Activated B cell treated with CpG ODN at 0.5 μM for 24 hours (primary cell): Measurements from ENCODE around the gene GNG7. TPM values are rescaled to one million over a fixed set of nuclear protein-coding genes. Genes with fewer than 3 reads are reported as not detected.

ENCODE experiments used
- ATAC-seq: fragments of 200-7000 bp; cut with Tn5 transposase; one replicate; pipeline ENCODE4 v1.10.0; 2021; ENCODE audit warnings: low read depth, mild to moderate bottlenecking, moderate library complexity
- CTCF ChIA-PET: fragments of 350-600 bp; sonication (Branson Sonifier 250); formaldehyde crosslinking; loops from one replicate; lab custom pipeline; 2021; ENCODE audit warnings: antibody characterized with exemption; lab: Charles Lee
- POLR2A ChIA-PET: fragments of 350-600 bp; sonication (Branson Sonifier 250); formaldehyde crosslinking; loops from one replicate; lab custom pipeline; 2021; ENCODE audit warnings: antibody characterized with exemption; lab: Charles Lee
- DNase-seq: peaks from one replicate; pipeline ENCODE4 v3.0.0; 2022
- H3K27ac Mint-ChIP-seq: one replicate; pipeline ENCODE4 v1.8.0; 2020; ENCODE audit warnings: mixed read lengths
- H3K27me3 Mint-ChIP-seq: one replicate; pipeline ENCODE4 v1.8.0; 2021; ENCODE audit warnings: mixed read lengths
- H3K36me3 Mint-ChIP-seq: one replicate; pipeline ENCODE4 v1.8.0; 2021; ENCODE audit warnings: low read depth, mixed read lengths
- H3K4me1 Mint-ChIP-seq: one replicate; pipeline ENCODE4 v1.8.0; 2021; ENCODE audit warnings: mixed read lengths
- H3K4me3 Mint-ChIP-seq: one replicate; pipeline ENCODE4 v1.8.0; 2020; ENCODE audit warnings: mild to moderate bottlenecking, mixed read lengths
- H3K9me3 Mint-ChIP-seq: one replicate; pipeline ENCODE4 v1.8.0; 2020; ENCODE audit warnings: mixed read lengths
- CTCF ChIP-seq: fragments of 200-600 bp; IDR thresholded peaks from one replicate; pipeline ENCODE4 v1.8.0; 2022; ENCODE audit warnings: antibody characterized with exemption, mild to moderate bottlenecking
- intact Hi-C: fragments of 100-400 bp; cut with micrococcal nuclease; formaldehyde crosslinking; loops from one replicate; pipeline ENCODE4 v1.15.1; 2024
- total RNA-seq: library from RNA; stranded (reverse); gene quantifications from 2 replicates; pipeline ENCODE4 v1.2.3, GENCODE V29; 2022

GNG7 gene
- total RNA-seq, 1 donor from 2014 or later = 35.4 TPM

- Mint-ChIP-seq H3K4me1 (peaks cover 74% of the 10 kb centered on the region), H3K36me3 (peaks cover 23% of the 10 kb centered on the region), H3K4me3 (no peak overlapping the region), H3K27ac (peak overlapping the region; percentile 53), H3K27me3 (no peaks in the 10 kb centered on the region), H3K9me3 (no peaks in the 10 kb centered on the region)
- DNase-seq (no peak), ATAC-seq (no peak)
- intact Hi-C loops = loop anchor here (5.0 kb wide), 1 partner anchor 248 kb away; no protein-coding TSS in a partner anchor
- TF ChIP-seq CTCF = no peak
- POLR2A ChIA-PET = interaction anchor here (0.6 to 0.7 kb wide), 2 partner anchors 26 to 32 kb away, joined by 3 to 4 read pairs; no protein-coding TSS in a partner anchor
- CTCF ChIA-PET = interaction anchor here (14.6 kb wide), 1 partner anchor 25 kb away, joined by 336 read pairs; no protein-coding TSS in a partner anchor
Observed at GRCh38 chr19:2639999-2640398, 62.5 kb downstream of the GNG7 start.

GRCh38 chr19:2638417-2638940 is 64.0 kb downstream of the GNG7 start:
- no peak overlapping the region for H3K4me3 Mint-ChIP-seq
- CTCF ChIA-PET = interaction anchor here (2.1 to 14.6 kb wide), 3 partner anchors 10 to 166 kb away, joined by 7 to 336 read pairs (median 32); no protein-coding TSS in a partner anchor
- no peak for ATAC-seq
- POLR2A ChIA-PET = interaction anchor here (1.9 to 21.5 kb wide), 2 partner anchors 24 to 162 kb away, joined by 10 to 582 read pairs; partner anchors contain the start of gene GADD45B
- DNase-seq = no peak
- no peak for TF ChIP-seq CTCF
- H3K9me3 Mint-ChIP-seq = no peaks in the 10 kb centered on the region
- peaks cover 14% of the 10 kb centered on the region for H3K36me3 Mint-ChIP-seq
- intact Hi-C loops = loop anchor here (5.0 kb wide), 1 partner anchor 246 kb away; no protein-coding TSS in a partner anchor
- H3K27me3 Mint-ChIP-seq = no peaks in the 10 kb centered on the region
- no peak overlapping the region for H3K27ac Mint-ChIP-seq
- H3K4me1 Mint-ChIP-seq = peaks cover 82% of the 10 kb centered on the region

GRCh38 chr19:2636897-2637683 is 65.4 kb downstream of the GNG7 start:
- POLR2A ChIA-PET = interaction anchor here (0.5 to 21.5 kb wide), 16 partner anchors 9 to 374 kb away, joined by 3 to 582 read pairs (median 4); partner anchors contain the start of genes GADD45B and TIMM13

GRCh38 chr19:2636141-2636896 is 66.2 kb downstream of the GNG7 start:
- ATAC-seq (no peak), DNase-seq (no peak)
- peak overlapping the region; percentile 65 for H3K27ac Mint-ChIP-seq
- peak overlapping the region; percentile 53 for H3K4me3 Mint-ChIP-seq
- H3K27me3 Mint-ChIP-seq = no peaks in the 10 kb centered on the region
- H3K9me3 Mint-ChIP-seq = no peaks in the 10 kb centered on the region
- H3K36me3 Mint-ChIP-seq = peaks cover 2% of the 10 kb centered on the region
- intact Hi-C loops = loop anchor here (2.0 to 5.0 kb wide), 2 partner anchors 16 to 244 kb away; no protein-coding TSS in a partner anchor
- H3K4me1 Mint-ChIP-seq = peaks cover 89% of the 10 kb centered on the region
- ChIA-PET POLR2A (interaction anchor here (0.5 to 21.5 kb wide), 19 partner anchors 8 to 373 kb away, joined by 3 to 582 read pairs (median 4); partner anchors contain the start of genes GADD45B, TIMM13 and ZNF57), CTCF (interaction anchor here (0.6 to 14.6 kb wide), 17 partner anchors 12 to 480 kb away, joined by 3 to 336 read pairs (median 3); partner anchors contain the start of genes GADD45B and GNG7)
- no peak for TF ChIP-seq CTCF

More at GRCh38 chr19:2636897-2637683, 65.4 kb downstream of the GNG7 start:
- H3K4me3 Mint-ChIP-seq = peak overlapping the region; percentile 53
- TF ChIP-seq CTCF = peak; percentile 31
- peak overlapping the region; percentile 74 for H3K27ac Mint-ChIP-seq
- no peaks in the 10 kb centered on the region for H3K27me3 Mint-ChIP-seq
- H3K4me1 Mint-ChIP-seq = peaks cover 87% of the 10 kb centered on the region
- DNase-seq = peak; percentile 74
- H3K9me3 Mint-ChIP-seq = no peaks in the 10 kb centered on the region
- H3K36me3 Mint-ChIP-seq = peaks cover 7% of the 10 kb centered on the region
- ATAC-seq = peak; percentile 52
- intact Hi-C loops = loop anchor here (1.0 to 5.0 kb wide), 6 partner anchors 16 to 401 kb away; partner anchors contain the start of genes PLEKHJ1 and SF3A2
- CTCF ChIA-PET = interaction anchor here (0.6 to 14.6 kb wide), 25 partner anchors 9 to 481 kb away, joined by 3 to 336 read pairs (median 4); partner anchors contain the start of genes GADD45B and GNG7
